Tibial artery (tissue), 4 donors: ENCODE measurements around the gene FRYL.

Experiments
- DNase-seq, 2 donors: peaks; one replicate each; pipeline ENCODE4 v3.0.0-alpha.2; 2019
- H3K27ac ChIP-seq, 2 donors: fragments of 200-600 bp; sonication (generic) in 1 of 2; 1 replicate in 1 of 2; 2 replicates in 1 of 2; pipeline ENCODE4 v1.5.1; 2018 to 2019; ENCODE audit warnings: mild to moderate bottlenecking in 1 of 2
- H3K27me3 ChIP-seq, 2 donors: fragments of 200-600 bp; sonication (generic) in 1 of 2; one replicate each; pipeline versions ENCODE4 v1.5.1 to v1.6.0; 2016 to 2019
- H3K36me3 ChIP-seq, 3 donors: fragments of 200-600 bp; sonication (generic) in 2 of 3; one replicate each; pipeline ENCODE4 v1.5.1; 2016 to 2019; ENCODE audit warnings: mild to moderate bottlenecking in 2 of 3
- H3K4me1 ChIP-seq, 4 donors: fragments of 200-600 bp; sonication (generic) in 2 of 4; 1 replicate in 3 of 4; 2 replicates in 1 of 4; pipeline ENCODE4 v1.5.1; 2016 to 2019
- H3K4me3 ChIP-seq, 2 donors: fragments of 200-600 bp; sonication (generic) in 1 of 2; 1 replicate in 1 of 2; 2 replicates in 1 of 2; pipeline ENCODE4 v1.5.1; 2018 to 2019; ENCODE audit warnings: mild to moderate bottlenecking in 2 of 2
- H3K9me3 ChIP-seq, 3 donors: fragments of 200-600 bp; sonication (generic) in 1 of 3; one replicate each; pipeline ENCODE4 v1.5.1; 2016 to 2019
- CTCF ChIP-seq, 2 experiments: fragments of 200-600 bp in 1 of 2; fragments of 450-650 bp in 1 of 2; IDR thresholded peaks; one replicate each; pipeline ENCODE4 v1.5.1; 2017 to 2019; ENCODE audit warnings: antibody characterized with exemption in 2 of 2, mild to moderate bottlenecking in 1 of 2, moderate library complexity in 1 of 2
- intact Hi-C: fragments of 100-400 bp; cut with DNase I; formaldehyde crosslinking; loops from one replicate; pipeline ENCODE4 v1.15.0; 2023; ENCODE audit warnings: low total_unique reads

Gene FRYL

DNA sequence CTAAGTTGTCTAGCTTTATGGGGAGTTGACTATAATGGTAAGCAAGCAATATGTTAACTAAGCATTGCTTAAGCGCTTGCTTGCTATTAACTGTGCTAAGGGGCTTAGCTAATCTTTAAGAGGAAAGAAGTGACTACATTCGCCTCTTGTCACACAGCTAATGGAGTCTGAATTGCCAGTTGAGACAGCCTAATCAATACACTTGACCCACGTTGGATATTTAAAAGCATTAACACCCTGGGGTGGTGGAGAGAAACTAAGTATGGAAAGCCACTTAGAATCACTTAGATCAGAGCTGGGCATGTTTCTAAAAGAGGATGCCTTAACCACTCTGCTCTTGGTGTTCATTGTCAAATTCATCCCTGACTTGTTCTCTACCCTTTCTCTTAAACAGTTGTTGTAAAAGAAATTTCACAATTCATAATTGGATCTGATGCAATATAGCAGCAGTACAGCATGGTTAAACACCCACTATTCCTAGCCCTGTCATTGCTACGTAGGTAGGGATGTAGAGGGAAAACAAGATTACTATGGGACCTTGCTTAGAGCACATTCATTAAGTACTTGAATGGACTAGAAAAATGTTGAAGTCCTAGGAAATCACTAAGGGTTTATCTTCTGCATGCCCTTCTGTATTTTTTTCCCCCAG, 286.5 kb downstream of the FRYL start:
- H3K36me3 ChIP-seq = peaks cover 0 to 6% (median 3%) of the 10 kb centered on the region in 3 donors
- no peak for DNase-seq
- no peak overlapping the region for H3K4me3 ChIP-seq
- peaks cover 0 to 33% of the 10 kb centered on the region in 2 donors for H3K27me3 ChIP-seq
- H3K27ac ChIP-seq = no peak overlapping the region
- TF ChIP-seq CTCF (IDR thresholded peaks at IDR 0.05) = no peak
- intact Hi-C loops = no loop called here
- no peaks in the 10 kb centered on the region for H3K9me3 ChIP-seq
- peaks cover 0 to 19% (median 12%) of the 10 kb centered on the region in 4 donors for H3K4me1 ChIP-seq

- DNase-seq = no peak
- Histone ChIP-seq H3K27me3 (peaks cover 0 to 41% of the 10 kb centered on the region in 2 donors), H3K4me3 (no peak overlapping the region), H3K4me1 (peaks cover 0 to 19% (median 12%) of the 10 kb centered on the region in 4 donors), H3K27ac (no peak overlapping the region), H3K9me3 (no peaks in the 10 kb centered on the region), H3K36me3 (no peaks in the 10 kb centered on the region)
- intact Hi-C loops = no loop called here
- no peak for TF ChIP-seq CTCF (IDR thresholded peaks at IDR 0.05)
Measured at GRCh38 chr4:48491514-48492176, 288.4 kb downstream of the FRYL start.

GRCh38 chr4:48490680-48491513, 289.2 kb downstream of the FRYL start:
- no peak for DNase-seq
- intact Hi-C loops = no loop called here
- peaks cover 0 to 43% of the 10 kb centered on the region in 2 donors for H3K27me3 ChIP-seq
- TF ChIP-seq CTCF (IDR thresholded peaks at IDR 0.05) = no peak
- no peak overlapping the region for H3K27ac ChIP-seq
- H3K4me3 ChIP-seq = peak overlapping the region in 1 of 2 donors; percentile 45
- peaks cover 0 to 19% (median 12%) of the 10 kb centered on the region in 4 donors for H3K4me1 ChIP-seq
- H3K36me3 ChIP-seq = no peaks in the 10 kb centered on the region
- H3K9me3 ChIP-seq = no peaks in the 10 kb centered on the region

- Histone ChIP-seq H3K27ac (no peak within 1 kb of the TSS), H3K4me1 (peaks cover 0 to 19% (median 12%) of the 10 kb centered on the region in 4 donors), H3K4me3 (peak within 1 kb of the TSS; percentile 25 to 45), H3K27me3 (peaks cover 0 to 50% of the 10 kb centered on the region in 2 donors), H3K36me3 (no peaks in the 10 kb centered on the region), H3K9me3 (no peaks in the 10 kb centered on the region)
- intact Hi-C loops = no loop called here
- no peak for TF ChIP-seq CTCF (IDR thresholded peaks at IDR 0.05)
- DNase-seq = no peak
Measured at GRCh38 chr4:48490012-48490679, 289.9 kb downstream of the FRYL start, which contains the start of gene ZAR1. Gene ZAR1 (plus strand): TSS chr4:48490252. CDS start chr4:48490292, 40 bp downstream.

- Histone ChIP-seq H3K4me3 (peak overlapping the region; percentile 25 to 45), H3K9me3 (no peaks in the 10 kb centered on the region), H3K36me3 (no peaks in the 10 kb centered on the region), H3K27me3 (peaks cover 0 to 55% of the 10 kb centered on the region in 2 donors), H3K27ac (no peak overlapping the region), H3K4me1 (peaks cover 0 to 19% (median 12%) of the 10 kb centered on the region in 4 donors)
- no peak for DNase-seq
- no peak for TF ChIP-seq CTCF (IDR thresholded peaks at IDR 0.05)
- intact Hi-C loops = no loop called here
Measured at GRCh38 chr4:48489683-48490011, 290.4 kb downstream of the FRYL start.
